GM18951 (cell line): ENCODE results near the gene GPER1.

Source experiments
- POLR2A ChIP-seq: IDR thresholded peaks from 4 replicates; pipeline ENCODE4 v1.6.1; 2011; ENCODE audit warnings: mild to moderate bottlenecking; ENCODE audit not compliant: insufficient read length, insufficient read depth; ENCODE audit errors: extremely low read depth
- in situ Hi-C: fragments of 300-500 bp; cut with MboI; formaldehyde crosslinking; loops from one replicate; pipeline ENCODE4 v1.12.0; 2022; ENCODE audit warnings: low sequenced_read_pairs, mixed read lengths, inconsistent platforms; ENCODE audit not compliant: unreplicated experiment

GPER1 gene

DNA sequence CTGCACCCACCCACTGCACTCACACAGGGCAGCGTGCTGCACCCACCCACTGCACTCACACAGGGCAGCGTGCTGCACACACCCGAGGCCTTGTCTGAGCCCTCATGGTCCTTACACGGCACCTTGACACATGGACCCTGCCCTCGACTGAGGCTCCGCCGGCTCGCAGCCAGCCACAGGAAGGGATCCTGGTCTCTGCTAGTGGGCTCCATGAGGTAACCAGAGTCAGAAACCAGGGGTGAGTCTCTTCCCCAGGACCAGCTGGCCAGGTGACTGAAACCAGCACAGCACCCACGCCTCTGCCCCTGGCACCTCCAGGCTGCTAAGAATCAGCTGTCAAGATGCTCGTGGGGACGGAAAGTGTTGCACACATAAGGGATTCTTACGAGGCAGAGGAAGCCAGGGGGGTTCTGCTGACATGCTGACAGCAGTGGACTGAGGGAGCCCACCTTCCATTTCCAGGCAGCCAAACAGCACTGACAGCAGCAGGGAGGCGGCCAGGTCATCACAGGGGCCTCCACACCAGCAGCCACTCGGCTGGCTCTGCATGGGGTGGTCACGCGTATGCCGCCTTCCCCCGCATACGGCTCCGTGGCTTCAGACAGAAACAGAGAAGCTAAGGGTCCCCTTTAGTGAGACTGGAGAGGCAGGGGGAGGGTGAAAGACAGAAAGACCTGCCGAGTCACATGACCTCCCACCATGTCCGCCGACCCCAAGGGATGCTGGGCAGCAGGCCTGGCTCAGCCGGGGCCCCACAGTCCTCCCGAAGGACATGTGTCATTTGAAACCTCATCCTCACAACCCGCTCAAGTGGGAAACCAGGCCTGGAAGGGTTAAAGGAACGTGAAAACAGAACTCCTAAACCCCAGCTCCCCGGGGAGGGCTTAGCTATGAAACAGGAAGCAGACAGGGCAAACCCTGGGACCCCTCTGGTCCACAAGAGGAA is 34.2 kb downstream of the GPER1 start:
- TF ChIP-seq POLR2A: no peak
- in situ Hi-C loops: no loop called here

GRCh38 chr7:1122832-1123501 is 35.1 kb downstream of the GPER1 start:
- TF ChIP-seq POLR2A: no peak
- in situ Hi-C loops: no loop called here

GRCh38 chr7:1123715-1124114 is 35.8 kb downstream of the GPER1 start:
- in situ Hi-C loops: no loop called here
- TF ChIP-seq POLR2A: no peak

GRCh38 chr7:1124164-1124563 is 36.3 kb downstream of the GPER1 start:
- TF ChIP-seq POLR2A: no peak
- in situ Hi-C loops: no loop called here

- no peak for TF ChIP-seq POLR2A
- in situ Hi-C loops: no loop called here
Measured at GRCh38 chr7:1124816-1125602, 37.1 kb downstream of the GPER1 start.

DNA sequence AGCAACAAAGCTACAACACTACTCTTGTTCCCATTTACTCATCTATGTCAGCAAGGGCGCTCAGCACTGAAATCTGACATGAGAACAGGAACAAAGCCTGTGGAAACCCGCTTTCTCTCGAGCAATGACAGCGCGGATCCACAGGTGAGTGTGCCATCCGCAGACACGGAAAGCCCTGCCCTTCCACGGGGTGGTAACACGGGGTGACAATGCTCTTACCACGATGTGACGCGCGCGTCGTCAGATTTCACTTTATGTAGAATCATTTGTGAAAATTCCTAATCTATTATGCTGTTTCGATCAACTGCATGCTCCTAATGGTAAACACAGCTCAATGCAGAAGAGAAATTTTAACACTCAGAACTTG is 37.7 kb downstream of the GPER1 start:
- no peak for TF ChIP-seq POLR2A
- in situ Hi-C loops: no loop called here

GRCh38 chr7:1127001-1127400 is 39.1 kb downstream of the GPER1 start:
- in situ Hi-C loops: no loop called here
- TF ChIP-seq POLR2A: no peak

GRCh38 chr7:1129431-1129830 is 41.5 kb downstream of the GPER1 start:
- no peak for TF ChIP-seq POLR2A
- in situ Hi-C loops: no loop called here

DNA sequence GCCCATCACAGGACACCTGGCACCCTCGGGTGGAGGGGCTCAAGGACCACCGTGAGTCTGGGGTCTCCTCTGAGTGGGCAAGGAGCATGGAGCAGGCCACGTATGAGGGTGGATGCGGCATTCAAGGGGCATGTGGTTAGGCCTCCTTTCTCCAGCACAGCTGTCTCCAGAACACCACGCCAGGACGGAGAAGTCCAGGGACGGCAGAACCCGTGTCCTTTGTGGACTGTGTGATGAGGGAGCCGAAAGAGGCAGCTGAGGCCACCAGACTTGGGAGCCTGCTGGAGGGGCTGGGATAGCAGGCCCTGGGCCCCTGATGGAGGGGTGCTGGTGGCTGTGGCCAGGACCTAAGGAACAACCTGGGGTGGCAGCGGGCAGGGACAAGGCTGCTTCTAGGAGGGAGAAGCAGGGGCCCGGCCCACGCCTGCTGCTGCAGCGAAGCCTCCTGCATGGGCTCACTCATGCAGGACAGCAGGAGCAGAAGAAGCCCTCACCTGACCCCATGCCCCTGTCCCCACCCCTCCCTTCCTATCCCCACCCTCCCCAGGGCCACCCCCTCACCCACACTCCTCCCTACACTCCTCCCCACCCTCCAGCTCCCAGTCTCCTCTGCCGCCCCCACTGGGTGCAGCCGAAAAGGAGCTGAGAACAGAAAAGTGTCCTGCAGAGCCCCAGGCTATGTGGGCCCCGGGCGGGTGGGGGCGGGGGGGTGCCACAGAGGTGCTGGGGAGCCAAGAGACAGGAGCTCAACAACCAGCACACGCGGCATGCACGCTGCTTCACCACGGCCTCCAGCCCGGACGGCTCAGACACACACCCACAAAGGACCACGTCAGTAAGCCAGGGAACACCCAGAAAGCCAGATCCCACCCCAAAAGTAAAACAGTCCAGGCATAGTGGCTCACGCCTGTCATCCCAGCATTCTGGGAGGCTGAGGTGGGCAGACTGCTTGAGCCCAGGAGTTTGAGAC is 42.4 kb downstream of the GPER1 start:
- in situ Hi-C loops: no loop called here
- no peak for TF ChIP-seq POLR2A

DNA sequence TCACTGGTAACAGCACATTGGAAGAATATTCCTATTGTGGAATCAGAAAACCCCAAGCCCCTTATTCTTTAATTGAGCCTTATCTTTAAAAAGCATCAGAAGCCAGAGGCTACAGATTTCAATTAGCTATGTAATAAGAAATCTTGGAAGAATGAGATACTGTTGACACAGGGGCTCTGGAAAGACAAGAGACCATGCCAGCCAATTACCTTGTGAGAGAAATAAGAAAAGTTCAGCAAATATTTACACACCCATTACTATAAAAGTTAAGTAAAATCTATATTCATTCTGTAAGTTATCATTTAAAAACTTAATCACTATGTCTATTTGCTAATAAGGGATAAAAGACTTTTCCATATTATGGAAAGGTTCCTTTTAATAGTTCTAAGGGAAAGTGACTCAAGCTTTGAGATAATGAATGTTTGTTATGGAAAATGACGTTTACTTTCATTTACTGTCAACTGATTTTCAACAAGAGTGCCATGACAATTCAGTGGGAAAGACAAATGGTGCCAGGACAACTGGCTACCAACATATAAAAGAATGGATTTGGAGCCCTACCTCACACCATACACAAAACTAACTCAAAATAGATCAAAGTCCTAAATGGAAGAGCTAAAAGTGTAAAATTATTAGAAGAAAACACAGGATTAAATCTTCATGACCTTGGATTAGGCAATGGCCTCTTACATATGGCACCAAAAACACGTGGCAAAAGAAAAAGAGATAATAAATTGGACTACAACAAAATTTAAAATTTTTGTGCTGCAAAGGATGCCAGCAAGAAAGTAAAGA is 43.8 kb downstream of the GPER1 start:
- no peak for TF ChIP-seq POLR2A
- in situ Hi-C loops: no loop called here

- in situ Hi-C loops: no loop called here
- TF ChIP-seq POLR2A: no peak
Measured at GRCh38 chr7:1134951-1135350, 47.0 kb downstream of the GPER1 start.
